Mesenchymal stem cell (in vitro differentiated cells and primary cell): ENCODE data around the gene MOV10L1.
A peak's percentile ranks its signal among the peaks of the same experiment; 100 is the strongest.

Experiments
- DNase-seq: peaks from one replicate; pipeline ENCODE4 v3.0.0-alpha.2; 2013
- H2AFZ ChIP-seq: one replicate; pipeline ENCODE4 v1.6.1; 2013; ENCODE audit warnings: low read depth, mild to moderate bottlenecking, control low read depth, inconsistent platforms, low read length, moderate library complexity
- H2AK5ac ChIP-seq: 2 replicates; pipeline ENCODE4 v1.6.1; 2013; ENCODE audit warnings: low read length, moderate library complexity, mild to moderate bottlenecking, inconsistent platforms; ENCODE audit not compliant: severe bottlenecking
- H2BK120ac ChIP-seq: one replicate; pipeline ENCODE4 v1.6.1; 2013; ENCODE audit warnings: low read depth, mild to moderate bottlenecking, inconsistent platforms, low read length, moderate library complexity
- H2BK12ac ChIP-seq, 2 experiments: one replicate each; pipeline ENCODE4 v1.6.1; 2013; ENCODE audit warnings: inconsistent platforms in 2 of 2, low read length in 2 of 2, mild to moderate bottlenecking in 2 of 2, moderate library complexity in 2 of 2, control low read depth in 1 of 2
- H2BK15ac ChIP-seq: one replicate; pipeline ENCODE4 v1.6.1; 2013; ENCODE audit warnings: mild to moderate bottlenecking, low read depth, inconsistent platforms; ENCODE audit not compliant: poor library complexity, severe bottlenecking
- H2BK5ac ChIP-seq: 2 replicates; pipeline ENCODE4 v1.6.1; 2013; ENCODE audit warnings: low read depth, mild to moderate bottlenecking, low read length, control low read depth, inconsistent platforms; ENCODE audit not compliant: poor library complexity, severe bottlenecking
- H3K14ac ChIP-seq, 2 experiments: one replicate each; pipeline ENCODE4 v1.6.1; 2013; ENCODE audit warnings: inconsistent platforms in 2 of 2, low read length in 2 of 2, control low read depth in 1 of 2, mild to moderate bottlenecking in 1 of 2, moderate library complexity in 1 of 2
- H3K18ac ChIP-seq, 2 experiments: one replicate each; pipeline ENCODE4 v1.6.1; 2013; ENCODE audit warnings: inconsistent platforms in 2 of 2, low read length in 2 of 2, control low read depth in 1 of 2, low read depth in 1 of 2, mild to moderate bottlenecking in 1 of 2
- H3K23ac ChIP-seq, 2 experiments: one replicate each; pipeline ENCODE4 v1.6.1; 2013; ENCODE audit warnings: inconsistent platforms in 2 of 2, low read length in 2 of 2, mild to moderate bottlenecking in 2 of 2, moderate library complexity in 2 of 2, control low read depth in 1 of 2
- H3K27ac ChIP-seq: 2 replicates; pipeline ENCODE4 v1.5.1; 2013; ENCODE audit warnings: mild to moderate bottlenecking, moderate library complexity, low read length, control low read depth, inconsistent platforms; ENCODE audit not compliant: poor library complexity, severe bottlenecking
- H3K27me3 ChIP-seq, 2 experiments: 2 replicates each; pipeline versions ENCODE4 v1.6.1 to v1.7.0; 2013; ENCODE audit warnings: low read length in 2 of 2, mild to moderate bottlenecking in 2 of 2, moderate library complexity in 2 of 2, control low read depth in 1 of 2, inconsistent platforms in 1 of 2; ENCODE audit not compliant: control insufficient read depth in 1 of 2, insufficient read depth in 1 of 2
- H3K36me3 ChIP-seq, 2 experiments: 2 replicates each; pipeline versions ENCODE4 v1.6.1 to v1.7.0; 2013; ENCODE audit warnings: low read length in 2 of 2, control low read depth in 1 of 2, inconsistent platforms in 1 of 2, low read depth in 1 of 2, mild to moderate bottlenecking in 1 of 2; ENCODE audit not compliant: insufficient read depth in 2 of 2, control insufficient read depth in 1 of 2
- H3K4ac ChIP-seq, 2 experiments: one replicate each; pipeline ENCODE4 v1.6.1; 2013; ENCODE audit warnings: inconsistent platforms in 2 of 2, low read length in 2 of 2, mild to moderate bottlenecking in 2 of 2, moderate library complexity in 2 of 2, control low read depth in 1 of 2, low read depth in 1 of 2
- H3K4me1 ChIP-seq: 2 replicates; pipeline ENCODE4 v1.6.1; 2013; ENCODE audit warnings: low read depth, low read length, control low read depth; ENCODE audit not compliant: control insufficient read depth, insufficient read depth
- H3K4me2 ChIP-seq: 2 replicates; pipeline ENCODE4 v1.6.1; 2013; ENCODE audit warnings: low read length, mild to moderate bottlenecking, inconsistent platforms; ENCODE audit not compliant: poor library complexity, severe bottlenecking
- H3K4me3 ChIP-seq, 2 experiments: 2 replicates each; pipeline versions ENCODE4 v1.5.1 to v1.7.0; 2013; ENCODE audit warnings: low read length in 2 of 2, mild to moderate bottlenecking in 2 of 2, control low read depth in 1 of 2, low read depth in 1 of 2; ENCODE audit not compliant: insufficient read depth in 1 of 2
- H3K79me1 ChIP-seq: replicated peaks from 2 replicates; pipeline ENCODE4 v1.6.1; 2013; ENCODE audit warnings: mild to moderate bottlenecking, control low read depth, low read length, inconsistent platforms; ENCODE audit not compliant: poor library complexity, severe bottlenecking
- H3K9ac ChIP-seq: 2 replicates; pipeline ENCODE4 v1.7.0; 2013; ENCODE audit warnings: mild to moderate bottlenecking, low read length, moderate library complexity
- H3K9me3 ChIP-seq: 2 replicates; pipeline ENCODE4 v1.7.0; 2013; ENCODE audit warnings: mild to moderate bottlenecking, low read length; ENCODE audit not compliant: control insufficient read depth
- H4K8ac ChIP-seq: one replicate; pipeline ENCODE4 v1.6.1; 2013; ENCODE audit warnings: inconsistent platforms, mild to moderate bottlenecking, low read length, moderate library complexity
- H4K91ac ChIP-seq: one replicate; pipeline ENCODE4 v1.6.1; 2013; ENCODE audit warnings: mild to moderate bottlenecking, low read length, inconsistent platforms
- WGBS: methylation state at CpG from one replicate; pipeline ENCODE4 v1.1.7; 2013; ENCODE audit warnings: mixed read lengths; 5-methylcytosine and 5-hydroxymethylcytosine counted together

MOV10L1 gene

DNA sequence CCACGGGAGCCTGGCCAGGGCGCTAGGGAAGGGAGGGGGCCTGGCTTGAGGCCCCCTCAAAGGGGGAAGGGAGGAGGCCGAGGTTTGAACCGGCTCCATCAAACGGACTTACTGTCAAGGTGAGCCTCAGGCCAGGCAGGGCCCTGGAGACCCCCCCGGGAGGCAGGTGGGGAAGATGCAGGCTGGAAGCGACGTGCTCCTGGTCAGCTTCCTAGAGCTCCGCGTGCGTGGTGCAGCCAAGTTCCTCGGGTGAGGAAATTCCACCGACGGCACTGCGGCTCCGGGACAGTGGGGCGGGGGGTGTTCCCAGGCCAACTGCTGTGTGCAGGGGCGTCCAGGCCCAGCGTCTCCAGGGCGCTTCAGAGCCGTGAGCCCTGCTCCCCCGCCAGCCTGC is 88.7 kb downstream of the MOV10L1 start:
- H4K91ac ChIP-seq: no peak overlapping the region
- no peak overlapping the region for H3K14ac ChIP-seq
- no peak overlapping the region for H2BK120ac ChIP-seq
- H3K9ac ChIP-seq: no peak overlapping the region
- DNase-seq: no peak
- peaks cover 0 to 56% of the 10 kb centered on the region in 2 experiments for H3K27me3 ChIP-seq
- H3K23ac ChIP-seq: no peak overlapping the region
- peaks cover 1% of the 10 kb centered on the region for H3K4me1 ChIP-seq
- H2AK5ac ChIP-seq: no peak overlapping the region
- H2BK15ac ChIP-seq: no peak overlapping the region
- no peak overlapping the region for H3K4ac ChIP-seq
- H2AFZ ChIP-seq: no peak overlapping the region
- H3K4me2 ChIP-seq: no peak overlapping the region
- no peak overlapping the region for H3K4me3 ChIP-seq
- H3K79me1 ChIP-seq: no peaks in the 10 kb centered on the region
- H3K9me3 ChIP-seq: peaks cover 3% of the 10 kb centered on the region
- H2BK12ac ChIP-seq: no peak overlapping the region
- no peak overlapping the region for H2BK5ac ChIP-seq
- H4K8ac ChIP-seq: no peak overlapping the region
- H3K36me3 ChIP-seq: no peaks in the 10 kb centered on the region
- 82% methylated on average over 22 of the region's 22 CpGs for WGBS
- no peak overlapping the region for H3K18ac ChIP-seq
- H3K27ac ChIP-seq: no peak overlapping the region

DNA sequence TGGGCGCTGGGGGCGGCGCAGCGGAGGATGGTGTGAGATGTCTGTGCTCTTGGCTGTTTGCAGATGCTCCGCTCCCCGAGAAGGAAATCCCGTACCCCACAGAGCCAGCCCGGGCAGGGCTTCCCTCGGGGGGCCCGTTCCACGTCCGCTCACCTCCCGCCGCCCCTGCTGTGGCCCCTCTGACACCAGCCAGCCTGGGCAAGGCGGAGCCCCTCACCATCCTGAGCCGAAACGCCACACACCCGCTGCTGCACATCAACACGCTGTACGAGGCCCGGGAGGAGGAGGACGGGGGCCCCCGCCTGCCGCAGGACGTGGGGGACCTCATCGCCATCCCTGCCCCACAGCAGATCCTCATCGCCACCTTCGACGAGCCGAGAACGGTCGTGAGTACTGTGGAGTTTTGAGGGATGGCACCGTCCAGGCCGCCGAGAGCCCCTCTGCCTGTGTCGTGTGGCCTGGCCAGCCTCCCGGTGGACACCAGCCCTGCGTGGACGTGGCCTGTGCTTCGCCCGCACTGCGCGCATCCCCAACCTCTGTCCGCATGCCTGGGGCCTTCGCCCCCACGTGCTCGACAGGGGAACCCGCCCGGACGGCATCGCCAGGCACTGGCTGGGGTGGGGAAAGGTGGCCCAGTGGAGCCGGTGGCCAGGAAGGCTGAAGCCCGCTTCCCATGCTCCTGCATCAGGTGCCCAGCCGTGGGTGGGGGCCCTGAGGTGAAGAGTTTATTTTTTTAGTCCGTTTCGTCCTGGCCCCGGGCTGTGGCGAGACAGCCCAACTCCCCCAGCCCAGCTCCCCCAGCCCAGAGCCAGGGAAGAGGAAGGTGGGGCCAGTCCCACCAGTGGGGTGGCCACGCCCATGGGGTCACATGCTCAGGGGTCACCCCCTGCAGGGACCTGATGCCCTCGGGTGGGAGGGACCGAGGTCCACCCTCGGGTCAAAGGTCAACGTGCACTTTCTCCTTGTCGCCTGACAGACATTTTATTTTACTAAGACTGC is 89.4 kb downstream of the MOV10L1 start:
- Histone ChIP-seq H4K91ac (peak overlapping the region; percentile 53), H2AK5ac (no peak overlapping the region), H3K4me1 (peaks cover 3% of the 10 kb centered on the region), H3K9me3 (peaks cover 3% of the 10 kb centered on the region), H3K27ac (no peak overlapping the region), H3K79me1 (no peaks in the 10 kb centered on the region), H3K4ac (no peak overlapping the region), H2BK120ac (no peak overlapping the region), H2AFZ (no peak overlapping the region), H3K14ac (no peak overlapping the region), H3K4me3 (peak overlapping the region in 1 of 2 experiments; percentile 30), H3K4me2 (no peak overlapping the region), H3K18ac (no peak overlapping the region), H2BK15ac (no peak overlapping the region), H3K27me3 (peaks cover 0 to 50% of the 10 kb centered on the region in 2 experiments), H4K8ac (peak overlapping the region; percentile 14), H3K9ac (no peak overlapping the region), H2BK12ac (no peak overlapping the region), H3K23ac (no peak overlapping the region), H2BK5ac (no peak overlapping the region), H3K36me3 (no peaks in the 10 kb centered on the region)
- 91% methylated on average over 59 of the region's 64 CpGs for WGBS
- DNase-seq: no peak

DNA sequence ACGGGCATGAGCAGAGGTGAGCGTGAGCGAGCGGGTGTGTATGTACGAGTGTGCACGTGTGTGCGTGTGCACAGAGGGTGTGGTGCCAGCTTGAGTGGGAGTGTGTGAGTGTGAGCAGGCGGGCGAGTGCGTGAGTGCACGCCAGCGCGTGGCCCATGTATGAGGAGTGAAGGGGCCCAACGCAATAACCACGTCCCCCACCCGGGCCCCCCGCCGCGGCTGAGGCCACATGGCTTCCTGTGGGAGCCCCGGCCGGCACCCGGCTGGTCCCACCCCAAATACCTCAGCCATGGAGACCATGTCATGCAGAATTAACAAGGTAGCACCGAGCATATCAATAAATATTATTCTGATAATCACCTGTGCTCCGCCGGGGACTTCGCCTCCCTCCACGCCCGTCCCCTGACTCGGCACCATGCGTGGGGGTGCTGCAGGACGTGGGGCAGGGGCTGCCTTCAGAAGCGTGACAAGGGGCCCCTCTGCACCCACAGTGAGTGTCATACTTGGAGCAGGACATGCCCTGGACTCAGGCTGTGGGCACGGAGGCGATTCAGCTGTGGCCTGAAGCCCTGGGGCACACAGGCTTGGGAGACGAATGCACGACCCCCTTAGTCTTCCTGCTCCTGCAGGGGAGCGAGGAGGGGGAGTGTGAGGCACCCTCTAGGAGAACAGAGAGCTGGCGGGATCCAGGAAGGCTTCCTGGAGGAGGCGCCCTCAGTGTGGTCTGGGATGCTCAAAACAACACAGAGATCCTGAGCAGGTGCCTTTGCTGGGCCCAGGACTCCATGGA is 90.3 kb downstream of the MOV10L1 start:
- no peak overlapping the region for H3K23ac ChIP-seq
- no peak overlapping the region for H2BK5ac ChIP-seq
- WGBS: 88% methylated on average over 35 of the region's 39 CpGs

More for the DNA sequence above, 90.3 kb downstream of the MOV10L1 start:
- Histone ChIP-seq H4K8ac (no peak overlapping the region), H2BK12ac (no peak overlapping the region), H3K18ac (peak overlapping the region in 1 of 2 experiments; percentile 30), H2BK15ac (no peak overlapping the region), H3K9me3 (peaks cover 3% of the 10 kb centered on the region), H2BK120ac (no peak overlapping the region), H3K4me3 (no peak overlapping the region), H4K91ac (no peak overlapping the region), H3K4me2 (no peak overlapping the region), H3K79me1 (no peaks in the 10 kb centered on the region), H3K36me3 (no peaks in the 10 kb centered on the region), H3K27ac (no peak overlapping the region), H3K14ac (no peak overlapping the region), H3K4me1 (peaks cover 13% of the 10 kb centered on the region), H3K4ac (no peak overlapping the region), H2AFZ (no peak overlapping the region), H3K9ac (no peak overlapping the region), H2AK5ac (no peak overlapping the region), H3K27me3 (peaks cover 0 to 45% of the 10 kb centered on the region in 2 experiments)
- no peak for DNase-seq
